K562 (cell line): ENCODE measurements around the gene POLL. TPM values are rescaled to one million over a fixed set of nuclear protein-coding genes. Genes with fewer than 3 reads are reported as not detected.

Experiments
- ATAC-seq: fragments of 200-7000 bp; cut with Tn5 transposase; 3 replicates; pipeline ENCODE4 v1.9.1; 2020; ENCODE audit warnings: moderate library complexity
- BruUV-seq: library from RNA; stranded (reverse); fragments of 400-500 nt; replicated peaks from 2 replicates; lab custom pipeline; 2021; lab: Mats Ljungman, UMichigan
- CTCF ChIA-PET: fragments of 300-600 bp; formaldehyde crosslinking; extraction: SDS; loops from one replicate; lab custom pipeline; 2021; ENCODE audit warnings: low intra/inter-chr PET ratio; lab: Yijun Ruan, JAX
- POLR2A ChIA-PET: fragments of 300-600, 350-650 bp; sonication (Branson Sonifier 250); formaldehyde crosslinking; extraction: SDS; loops from one replicate; lab custom pipeline; 2021; ENCODE audit warnings: antibody characterized with exemption, inconsistent platforms; lab: Yijun Ruan, JAX
- DNase-seq, 4 experiments: peaks; one replicate each; pipeline versions ENCODE4 v3.0.0 to v3.0.0-alpha.2; 2011 to 2018; ENCODE audit warnings: low spot score in 3 of 4, mixed read lengths in 3 of 4; ENCODE audit errors: extremely low read depth in 1 of 4
- FAIRE-seq: peaks from 2 replicates; lab custom pipeline; 2011; peaks lifted over from hg19 to GRCh38; lab: Jason Lieb, UNC
- H2AFZ ChIP-seq: 2 replicates; pipeline ENCODE4 v1.6.0; 2011; ENCODE audit warnings: low read depth, low read length, control low read depth, inconsistent platforms
- H3K27ac ChIP-seq: fragments of 200-600 bp; 3 replicates; pipeline ENCODE4 v1.8.0; 2011; ENCODE audit warnings: low read depth, mild to moderate bottlenecking, control low read depth, inconsistent platforms, low read length, moderate library complexity, mixed read lengths; ENCODE audit errors: extremely low read depth
- H3K27me3 ChIP-seq, 2 experiments: fragments of 300-600 bp in 1 of 2; 2 replicates in 1 of 2; 3 replicates in 1 of 2; pipeline versions ENCODE4 v1.6.0 to v1.8.0; 2011; ENCODE audit warnings: inconsistent platforms in 2 of 2, low read length in 2 of 2, mild to moderate bottlenecking in 1 of 2, mixed read lengths in 1 of 2, moderate library complexity in 1 of 2; ENCODE audit not compliant: control insufficient read depth in 2 of 2, insufficient read depth in 2 of 2
- H3K36me3 ChIP-seq: fragments of 300-600 bp; 3 replicates; pipeline ENCODE4 v1.8.0; 2011; ENCODE audit warnings: mild to moderate bottlenecking, low read length, inconsistent platforms; ENCODE audit not compliant: control insufficient read depth, insufficient read depth
- H3K4me1 ChIP-seq, 2 experiments: fragments of 200-600 bp in 1 of 2; replicated peaks in 1 of 2; 2 replicates in 1 of 2; 3 replicates in 1 of 2; pipeline versions ENCODE4 v1.5.1 to v1.8.0; 2011; ENCODE audit warnings: inconsistent platforms in 2 of 2, low read length in 2 of 2, mild to moderate bottlenecking in 1 of 2, mixed read lengths in 1 of 2, moderate library complexity in 1 of 2; ENCODE audit not compliant: control insufficient read depth in 2 of 2, insufficient read depth in 2 of 2
- H3K4me2 ChIP-seq: 2 replicates; pipeline ENCODE4 v1.6.1; 2011; ENCODE audit warnings: low read length, control low read depth, inconsistent platforms, mixed read lengths; ENCODE audit not compliant: insufficient read depth
- H3K4me3 ChIP-seq: fragments of 200-600 bp; sonication (generic), shearing (Covaris generic); 2 replicates; pipeline ENCODE4 v1.5.1; 2016; ENCODE audit warnings: control low read depth, inconsistent platforms
- H3K79me2 ChIP-seq: fragments of 200-600 bp; 3 replicates; pipeline ENCODE4 v1.8.0; 2011; ENCODE audit warnings: low read length, inconsistent platforms; ENCODE audit not compliant: control insufficient read depth, insufficient read depth
- H3K9ac ChIP-seq, 2 experiments: 2 replicates each; pipeline versions ENCODE4 v1.6.0 to v1.6.1; 2011; ENCODE audit warnings: low read depth in 2 of 2, low read length in 2 of 2, control low read depth in 1 of 2, inconsistent platforms in 1 of 2, mild to moderate bottlenecking in 1 of 2, mixed read lengths in 1 of 2; ENCODE audit not compliant: insufficient read depth in 1 of 2
- H3K9me1 ChIP-seq: one replicate; pipeline ENCODE4 v1.6.0; 2011; ENCODE audit warnings: inconsistent platforms, mild to moderate bottlenecking, low read length, moderate library complexity; ENCODE audit not compliant: control insufficient read depth, insufficient read depth
- H3K9me3 ChIP-seq: replicated peaks from 2 replicates; pipeline ENCODE4 v1.5.1; 2011; ENCODE audit warnings: low read depth, low read length, inconsistent platforms; ENCODE audit not compliant: control insufficient read depth, insufficient read depth
- H4K20me1 ChIP-seq: replicated peaks from 2 replicates; pipeline ENCODE4 v1.6.1; 2011; ENCODE audit warnings: low read length, inconsistent platforms, mixed read lengths; ENCODE audit not compliant: control insufficient read depth, insufficient read depth
- PCBP2 ChIP-seq: fragments of 200-400 bp; formaldehyde crosslinking; IDR thresholded peaks from 2 replicates; pipeline ENCODE4 v1.6.1; 2018; ENCODE audit warnings: low read length, low read depth, mild to moderate bottlenecking, moderate library complexity; ENCODE audit not compliant: poor library complexity, severe bottlenecking
- TCF7 ChIP-seq: sonication (generic); IDR thresholded peaks from 2 replicates; pipeline ENCODE4 v1.6.1; 2016; ENCODE audit warnings: antibody characterized with exemption, borderline replicate concordance
- ZNF316 ChIP-seq: fragments of 450-650 bp; IDR thresholded peaks from 2 replicates; pipeline ENCODE4 v1.6.1; 2016
- WGBS: fragments of 100-300 bp; shearing (Covaris generic); methylation state at CpG from one replicate; pipeline ENCODE4 v1.1.6; 2016; ENCODE audit warnings: low coverage, mixed read lengths; ENCODE audit not compliant: insufficient coverage; ENCODE audit errors: missing lambda C conversion rate; 5-methylcytosine and 5-hydroxymethylcytosine counted together
- in situ Hi-C: fragments of 300-500 bp; cut with MboI; formaldehyde crosslinking; loops from 4 replicates; pipeline ENCODE4 v1.15.0; 2018; ENCODE audit warnings: inconsistent platforms, mixed read lengths
- intact Hi-C: fragments of 100-400 bp; cut with micrococcal nuclease; formaldehyde crosslinking; loops from 2 replicates; pipeline ENCODE4 v1.14.2; 2022
- polyA plus RNA-seq, 8 experiments: library from polyadenylated mRNA; depleted of rRNA in 4 of 8; stranded (reverse) in 5 of 8; unstranded in 3 of 8; fragments of >200 nt; fragmentation: Nextera tagmentation in 2 of 8; fragmentation: Illumina TruSeq in 1 of 8; extraction: Ambion mirVana in 2 of 8; extraction: Trizol in 1 of 8; gene quantifications; 2 replicates each; pipeline versions ENCODE4 v1.2.1 to v1.2.3, GENCODE V29; 2011 to 2014; ENCODE audit warnings: inconsistent platforms in 1 of 8, missing spikeins in 1 of 8
- total RNA-seq, 7 experiments: library from RNA; depleted of rRNA in 6 of 7; stranded (reverse); fragments of >200 nt in 6 of 7; fragmentation: Illumina TruSeq in 2 of 7; extraction: Trizol in 2 of 7; gene quantifications; 2 replicates each; pipeline versions ENCODE4 v1.2.1 to v1.2.3, GENCODE V29; 2011 to 2021; ENCODE audit warnings: low replicate concordance in 1 of 7
- TF ChIP-seq, protein P1 (sequence below), 3 experiments: fragments of 200-800 bp in 1 of 3; sonication (Bioruptor generic) in 1 of 3; sonication (generic) in 1 of 3; formaldehyde crosslinking in 1 of 3; IDR thresholded peaks; 2 replicates each; pipeline versions ENCODE4 v1.6.1 to v1.8.0; 2016 to 2022; ENCODE audit warnings: mild to moderate bottlenecking in 2 of 3, missing compliant biosample characterization in 2 of 3, missing genetic modification characterization in 2 of 3, missing genetic modification reagents in 1 of 3

Gene POLL
- total and polyA plus RNA-seq, 9 of the 15 experiments (the other 6 are each of a cell fraction or from before 2014, with no cell fraction given): 1.2 to 18.7 (median 10.9) TPM

- 98% methylated on average over 10 of the region's 25 CpGs for WGBS
- Histone ChIP-seq H3K4me1 (peaks cover 32 to 65% of the 10 kb centered on the region in 2 experiments), H3K27ac (no peak overlapping the region; the same call in 2 of the 3 replicates), H3K79me2 (no peaks in the 10 kb centered on the region), H4K20me1 (no peaks in the 10 kb centered on the region; the same call in 1 of the 2 replicates), H3K9me1 (peaks cover 9% of the 10 kb centered on the region), H2AFZ (no peak overlapping the region), H3K4me2 (no peak overlapping the region), H3K36me3 (peaks cover 9% of the 10 kb centered on the region; the same call in 1 of the 3 replicates), H3K4me3 (no peak overlapping the region), H3K27me3 (no peaks in the 10 kb centered on the region), H3K9ac (no peak overlapping the region), H3K9me3 (no peaks in the 10 kb centered on the region; the same call in 1 of the 2 replicates)
- DNase-seq (no peak), ATAC-seq (no peak), FAIRE-seq (no peak)
- BruUV-seq: no TSS peak
- intact Hi-C loops: loop anchor here (10.0 kb wide), 1 partner anchor 129 kb away; no protein-coding TSS in a partner anchor
- ChIA-PET POLR2A (interaction anchor here (1.2 kb wide), 1 partner anchor 221 kb away, joined by 3 read pairs; no protein-coding TSS in a partner anchor), CTCF (no interaction called here)
- in situ Hi-C loops: loop anchor here (5.0 kb wide), 1 partner anchor 362 kb away; no protein-coding TSS in a partner anchor
- TF ChIP-seq, protein P1, sequence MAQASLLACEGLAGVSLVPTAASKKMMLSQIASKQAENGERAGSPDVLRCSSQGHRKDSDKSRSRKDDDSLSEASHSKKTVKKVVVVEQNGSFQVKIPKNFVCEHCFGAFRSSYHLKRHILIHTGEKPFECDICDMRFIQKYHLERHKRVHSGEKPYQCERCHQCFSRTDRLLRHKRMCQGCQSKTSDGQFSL (CRISPR knock-in tag; IDR thresholded peaks at IDR 0.05): no peak
- TF ChIP-seq, protein P1 (tag; IDR thresholded peaks at IDR 0.05): no peak
- TF ChIP-seq PCBP2 (no peak), TCF7 (no peak), ZNF316 (no peak)
These were observed 13.9 kb downstream of the POLL start for GRCh38 chr10:101573885-101574753.
